ENCODE results near the gene PRKAG2. TPM values are rescaled to one million over a fixed set of nuclear protein-coding genes. Genes with fewer than 3 reads are reported as not detected.
A peak's percentile ranks its signal among the peaks of the same experiment; 100 is the strongest.

The PRKAG2 gene
- polyA plus RNA-seq, 3 donors: 29.2 to 59.8 (median 30.9) TPM

- 100% methylated on average over 3 of the region's 5 CpGs for WGBS (ENCODE audit: insufficient coverage)
- Histone ChIP-seq H3K4me1 (ENCODE audit: control insufficient read depth in 1 of 2, insufficient read depth in 2 of 2, low read length in 2 of 2) (peaks cover 6% of the 10 kb centered on the region in 2 donors), H3K27me3 (ENCODE audit: control insufficient read depth in 2 of 2, insufficient read depth in 2 of 2, low read length in 2 of 2) (no peaks in the 10 kb centered on the region), H2AFZ (ENCODE audit: insufficient read depth, low read depth, low read length, poor library complexity, severe bottlenecking) (no peak overlapping the region), H3K4me3 (replicated peaks in 1 of 3; ENCODE audit: low read depth in 2 of 3, low read length in 3 of 3) (no peak overlapping the region), H4K20me1 (ENCODE audit: insufficient read depth, low read length) (peaks cover 95% of the 10 kb centered on the region), H3K4me2 (replicated peaks; ENCODE audit: extremely low read depth, low read length, poor library complexity, severe bottlenecking) (no peak overlapping the region), H3K36me3 (replicated peaks in 1 of 2; ENCODE audit: control insufficient read depth in 1 of 2, insufficient read depth in 2 of 2, low read length in 2 of 2) (peaks cover 3 to 46% of the 10 kb centered on the region in 2 donors), H3K9ac (ENCODE audit: insufficient read depth, low read length, poor library complexity, severe bottlenecking) (no peak overlapping the region), H3K27ac (ENCODE audit: low read depth in 1 of 2, low read length in 2 of 2) (peak overlapping the region in 1 of 2 donors; percentile 25), H3K9me3 (replicated peaks in 1 of 2; ENCODE audit: control insufficient read depth in 1 of 2, insufficient read depth in 1 of 2, low read length in 2 of 2) (no peaks in the 10 kb centered on the region), H3K79me2 (ENCODE audit: insufficient read depth, low read length) (peaks cover 55% of the 10 kb centered on the region)
- peaks cover 0 to 5% (median 0%) of the 10 kb centered on the region in 3 donors for H3K27me3 Mint-ChIP-seq (ENCODE audit: low read depth in 3 of 3)
- peaks cover 30% of the 10 kb centered on the region for H3K4me1 Mint-ChIP-seq
- peaks cover 40 to 58% of the 10 kb centered on the region in 2 donors for H3K36me3 Mint-ChIP-seq
- intact Hi-C loops (cut with micrococcal nuclease): no loop called here
- peak overlapping the region in 4 of 7 donors; percentile 34 to 70 (median 46) for H3K27ac Mint-ChIP-seq
- no peak for TF ChIP-seq CTCF (IDR thresholded peaks at IDR 0.05)
- no peak overlapping the region for H3K4me3 Mint-ChIP-seq
- DNase-seq: no peak
- no peaks in the 10 kb centered on the region for H3K9me3 Mint-ChIP-seq
These were observed 62.9 kb downstream of the PRKAG2 start for GRCh38 chr7:151813997-151814396.

- Histone ChIP-seq H3K9ac (ENCODE audit: insufficient read depth, low read length, poor library complexity, severe bottlenecking) (no peak overlapping the region), H3K79me2 (ENCODE audit: insufficient read depth, low read length) (peaks cover 56% of the 10 kb centered on the region), H3K27me3 (ENCODE audit: control insufficient read depth in 2 of 2, insufficient read depth in 2 of 2, low read length in 2 of 2) (no peaks in the 10 kb centered on the region), H3K36me3 (replicated peaks in 1 of 2; ENCODE audit: control insufficient read depth in 1 of 2, insufficient read depth in 2 of 2, low read length in 2 of 2) (peaks cover 3 to 41% of the 10 kb centered on the region in 2 donors), H3K4me3 (replicated peaks in 1 of 3; ENCODE audit: low read depth in 2 of 3, low read length in 3 of 3) (no peak overlapping the region), H3K4me1 (ENCODE audit: control insufficient read depth in 1 of 2, insufficient read depth in 2 of 2, low read length in 2 of 2) (peaks cover 11% of the 10 kb centered on the region in 2 donors), H3K9me3 (replicated peaks in 1 of 2; ENCODE audit: control insufficient read depth in 1 of 2, insufficient read depth in 1 of 2, low read length in 2 of 2) (no peaks in the 10 kb centered on the region), H4K20me1 (ENCODE audit: insufficient read depth, low read length) (peaks cover 93% of the 10 kb centered on the region), H3K4me2 (replicated peaks; ENCODE audit: extremely low read depth, low read length, poor library complexity, severe bottlenecking) (no peak overlapping the region), H3K27ac (ENCODE audit: low read depth in 1 of 2, low read length in 2 of 2) (peak overlapping the region in 1 of 2 donors; percentile 25), H2AFZ (ENCODE audit: insufficient read depth, low read depth, low read length, poor library complexity, severe bottlenecking) (no peak overlapping the region)
- Mint-ChIP-seq H3K4me3 (no peak overlapping the region), H3K9me3 (no peaks in the 10 kb centered on the region), H3K27me3 (ENCODE audit: low read depth in 3 of 3) (peaks cover 0 to 6% (median 0%) of the 10 kb centered on the region in 3 donors), H3K36me3 (peaks cover 37 to 55% of the 10 kb centered on the region in 2 donors), H3K4me1 (peaks cover 35% of the 10 kb centered on the region), H3K27ac (peak overlapping the region in 4 of 7 donors; percentile 39 to 70 (median 56))
- 52% methylated on average over 6 of the region's 10 CpGs for WGBS (ENCODE audit: insufficient coverage)
- TF ChIP-seq CTCF (IDR thresholded peaks at IDR 0.05): no peak
- intact Hi-C loops (cut with micrococcal nuclease): no loop called here
- no peak for DNase-seq
These were observed 63.5 kb downstream of the PRKAG2 start for GRCh38 chr7:151813445-151813844.
